GM18505 (cell line): ENCODE results near the gene WFDC6.

Experiments used
- ATAC-seq: cut with Tn5 transposase; IDR thresholded peaks from one replicate; pipeline ENCODE4 v1.9.1; 2021; ENCODE audit not compliant: unreplicated experiment
- POLR2A ChIP-seq: IDR thresholded peaks from 4 replicates; pipeline ENCODE4 v1.6.1; 2011; ENCODE audit warnings: borderline replicate concordance; ENCODE audit not compliant: insufficient read depth, insufficient read length; ENCODE audit errors: extremely low read depth

The WFDC6 gene

DNA sequence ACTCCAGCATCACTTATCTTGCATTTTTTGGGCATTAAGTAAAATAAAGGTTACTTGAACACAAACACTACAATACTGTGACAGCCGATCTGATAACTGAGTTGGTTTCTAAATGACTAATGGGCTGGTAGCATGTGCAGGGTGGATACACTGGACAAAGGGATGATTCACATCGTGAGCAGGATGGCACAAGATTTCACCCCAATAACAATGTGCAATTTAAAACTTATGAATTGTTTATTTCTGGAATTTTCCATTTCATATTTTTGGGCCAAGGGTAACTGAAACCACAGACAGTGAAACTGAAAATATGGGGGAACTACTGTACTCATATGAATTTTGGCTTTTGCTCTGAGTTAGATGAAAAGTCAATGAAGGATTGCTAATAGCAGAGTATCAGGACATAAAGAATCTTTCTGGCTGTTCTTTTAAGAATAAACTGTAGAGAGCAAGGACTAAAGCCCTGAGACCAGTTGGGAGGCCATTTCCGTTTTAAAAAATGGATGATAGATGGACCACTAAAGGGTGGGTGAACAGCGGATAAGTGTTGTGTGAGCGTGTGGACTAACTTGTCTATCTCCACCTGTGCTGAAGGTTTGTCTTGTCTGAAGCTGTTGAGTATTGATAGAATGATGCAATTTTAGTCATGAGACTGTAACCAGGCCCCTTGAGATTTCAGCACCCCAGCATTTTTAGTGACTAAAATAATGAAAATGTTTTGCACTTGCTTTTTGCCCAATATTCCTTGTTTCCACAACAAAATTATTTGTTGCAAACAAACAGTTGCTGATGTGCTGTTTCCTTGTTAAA lies 32.1 kb downstream of the WFDC6 start:
- no peak for TF ChIP-seq POLR2A
- ATAC-seq, result no peak

DNA sequence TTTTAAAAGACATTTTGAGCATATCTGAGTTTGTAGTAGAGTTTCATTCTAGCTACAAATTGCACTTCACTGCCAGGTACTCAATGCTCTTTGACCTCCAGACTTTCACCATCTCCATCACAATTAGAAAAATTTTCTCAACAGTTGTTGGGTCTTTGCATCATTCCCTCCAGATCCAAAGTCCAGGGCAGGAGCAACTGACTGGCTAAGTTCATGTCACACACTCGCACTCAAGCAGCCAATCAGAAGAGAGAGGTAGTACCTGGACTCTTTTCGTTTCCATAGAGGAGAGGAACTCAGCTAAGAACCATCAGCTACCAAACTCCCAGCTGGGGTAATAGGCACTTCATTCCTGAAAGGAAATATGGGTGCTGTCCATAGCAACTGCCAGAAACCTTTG lies 32.9 kb downstream of the WFDC6 start:
- ATAC-seq, result no peak
- no peak for TF ChIP-seq POLR2A

DNA sequence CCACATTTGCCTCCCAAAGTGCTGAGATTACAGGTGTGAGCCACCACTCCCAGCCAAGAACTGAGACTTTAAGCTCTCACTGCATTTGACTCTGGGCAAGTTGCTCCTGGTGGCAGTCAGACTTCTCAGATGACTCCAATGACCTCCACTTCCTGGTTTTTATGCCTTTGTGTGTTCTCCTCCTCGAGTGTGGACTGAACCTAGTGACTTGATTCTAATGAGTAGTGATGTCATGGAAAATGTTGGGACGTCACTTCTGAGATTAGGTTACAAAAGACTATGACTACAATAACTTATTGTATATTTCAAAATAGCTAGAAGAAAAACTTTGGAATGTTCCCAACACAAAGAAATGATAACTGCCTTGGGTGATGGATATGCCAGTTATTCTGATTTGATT lies 35.9 kb downstream of the WFDC6 start:
- no peak for TF ChIP-seq POLR2A
- no peak for ATAC-seq

DNA sequence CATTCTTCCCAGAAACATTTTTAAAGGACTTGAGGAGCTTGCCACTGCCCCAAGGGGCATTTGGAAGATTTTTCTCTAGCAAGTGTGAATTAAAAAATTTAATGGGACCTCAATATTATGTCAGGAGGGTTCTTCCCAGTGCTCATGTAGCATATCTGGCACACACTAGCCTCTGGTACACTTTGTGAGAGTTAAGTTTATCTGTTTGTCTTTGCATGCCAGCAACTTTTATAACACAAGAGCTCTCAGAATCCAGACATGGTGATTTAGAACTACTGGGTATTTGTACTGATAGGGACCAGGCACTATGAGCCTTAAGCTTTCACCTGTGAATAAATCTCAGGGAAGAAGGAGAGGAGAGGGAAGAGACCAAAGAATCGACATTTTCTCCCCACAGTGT lies 36.7 kb downstream of the WFDC6 start:
- no peak for ATAC-seq
- TF ChIP-seq POLR2A, result no peak

DNA sequence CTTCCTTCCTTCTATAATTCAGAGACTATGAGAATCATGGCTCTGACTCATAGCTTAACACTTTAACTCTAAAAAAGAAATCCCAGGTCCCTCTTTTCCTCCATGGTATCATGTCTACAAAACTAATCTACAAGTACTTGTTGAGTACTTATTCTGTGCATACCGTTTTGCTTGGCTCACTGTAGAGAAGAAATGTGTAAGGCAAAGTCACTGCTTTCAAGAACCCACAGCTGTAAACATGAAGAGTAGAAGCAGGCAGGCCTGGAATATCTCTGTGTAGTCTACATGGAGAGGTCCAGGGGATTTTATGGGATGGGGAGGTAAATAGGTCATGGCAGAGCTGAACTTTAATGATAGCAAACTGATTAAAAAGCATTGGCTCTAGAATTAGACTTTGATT lies 37.7 kb downstream of the WFDC6 start:
- no peak for TF ChIP-seq POLR2A
- ATAC-seq, result no peak

DNA sequence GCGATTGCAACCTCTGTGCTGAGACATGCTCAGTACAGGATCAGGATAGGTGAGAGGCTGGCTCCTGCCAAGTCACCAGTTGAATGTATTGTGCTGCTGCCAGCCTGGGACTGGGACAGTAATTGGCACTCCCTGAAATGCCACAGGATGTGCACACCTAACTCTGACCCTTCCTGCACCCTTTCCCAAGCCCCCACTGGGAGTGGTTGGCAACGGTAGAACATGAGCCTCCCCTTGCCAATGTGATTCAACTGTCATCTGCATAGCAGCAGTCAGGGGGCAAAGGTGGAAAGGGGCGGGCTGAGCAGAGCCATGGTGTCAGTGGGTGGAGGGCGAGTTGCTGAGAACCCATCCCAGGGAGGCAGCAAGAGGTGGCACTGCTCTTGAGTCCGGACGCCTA lies 39.3 kb downstream of the WFDC6 start:
- no peak for ATAC-seq
- no peak for TF ChIP-seq POLR2A

DNA sequence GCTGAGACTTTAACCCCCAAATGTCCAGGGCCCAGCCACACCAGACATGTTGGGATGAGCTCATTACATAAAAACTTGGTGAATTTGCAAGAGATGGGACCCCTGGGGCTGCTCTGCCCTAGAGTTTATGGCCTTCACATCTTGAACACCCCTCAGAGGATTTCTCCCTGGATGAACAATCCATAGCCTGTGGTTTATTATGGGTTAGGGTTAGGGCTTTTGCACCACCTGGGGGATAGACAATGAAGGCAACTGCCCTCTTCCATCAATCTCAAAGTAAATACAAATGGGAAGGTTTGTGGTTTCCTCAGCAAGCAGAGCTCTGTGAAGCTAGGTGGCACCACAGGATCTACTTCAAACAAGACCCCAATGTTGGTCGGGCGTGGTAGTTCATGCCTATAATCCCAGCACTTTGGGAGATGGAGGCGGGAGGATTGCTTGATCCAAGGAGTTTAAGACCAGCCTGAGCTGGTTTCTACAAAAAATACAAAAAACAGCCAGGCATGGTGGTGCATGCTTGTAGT lies 41.2 kb downstream of the WFDC6 start:
- TF ChIP-seq POLR2A, result no peak
- no peak for ATAC-seq

DNA sequence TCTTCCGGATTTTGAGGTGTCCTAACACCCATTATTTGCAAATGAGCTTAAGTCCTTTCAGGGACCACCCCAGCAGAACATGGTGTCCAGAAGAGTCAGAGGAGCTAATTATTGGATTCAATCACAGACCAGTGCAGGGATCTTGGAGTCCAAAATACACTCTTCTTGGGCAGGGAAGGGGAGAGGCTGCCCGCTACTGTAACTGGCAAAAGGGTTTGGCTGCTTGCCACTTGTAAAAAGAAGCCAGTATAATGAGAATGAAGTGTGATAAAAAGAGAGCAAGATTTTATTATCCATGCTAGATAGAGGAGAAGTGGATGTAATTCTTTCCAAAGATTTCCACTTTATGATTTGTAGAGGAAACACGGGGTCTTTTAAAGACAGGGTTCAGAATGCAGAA lies 43.1 kb downstream of the WFDC6 start:
- ATAC-seq, result no peak
- TF ChIP-seq POLR2A, result no peak

DNA sequence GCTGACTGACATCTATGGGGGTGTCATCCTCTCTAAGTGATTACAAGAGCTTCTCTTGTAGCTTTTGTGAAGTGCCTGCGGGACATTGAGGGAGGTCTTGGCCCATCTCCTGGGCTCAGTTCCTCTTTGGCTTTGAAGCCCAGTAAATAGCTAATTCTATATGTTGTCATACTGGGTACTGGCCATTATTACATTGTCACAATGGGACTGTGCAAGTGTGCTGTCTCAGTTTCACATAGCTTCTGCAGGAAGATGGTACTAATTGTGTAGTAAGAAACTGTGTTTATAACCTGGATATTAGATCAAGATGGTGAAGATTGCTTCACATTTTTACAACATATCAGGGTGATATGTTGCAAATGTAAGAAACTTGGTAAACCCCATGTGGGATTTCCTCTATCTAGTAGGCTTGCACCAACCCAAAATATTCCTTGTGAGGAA lies 43.8 kb downstream of the WFDC6 start:
- no peak for TF ChIP-seq POLR2A
- no peak for ATAC-seq

DNA sequence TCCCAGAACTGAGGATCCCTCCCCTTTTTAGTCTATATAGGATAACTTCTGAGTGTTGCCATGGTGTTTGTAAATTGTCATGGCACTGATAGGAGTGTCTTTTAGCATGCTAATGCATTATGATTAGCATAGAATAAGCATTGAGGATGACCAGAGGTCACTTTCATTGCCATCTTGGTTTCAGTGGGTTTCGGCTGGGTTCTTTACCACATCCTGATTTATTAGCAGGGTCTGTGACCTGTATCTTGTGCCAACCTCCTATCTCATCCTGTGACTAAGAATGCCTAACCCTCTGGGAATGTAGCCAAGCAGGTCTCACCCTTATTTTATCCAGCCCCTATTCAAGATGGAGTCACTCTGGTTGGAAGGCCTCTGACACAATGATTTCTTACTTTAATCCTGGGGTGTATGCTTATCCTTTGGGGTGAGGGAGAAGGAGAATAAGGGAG lies 50.2 kb downstream of the WFDC6 start:
- TF ChIP-seq POLR2A, result no peak
- ATAC-seq, result no peak

DNA sequence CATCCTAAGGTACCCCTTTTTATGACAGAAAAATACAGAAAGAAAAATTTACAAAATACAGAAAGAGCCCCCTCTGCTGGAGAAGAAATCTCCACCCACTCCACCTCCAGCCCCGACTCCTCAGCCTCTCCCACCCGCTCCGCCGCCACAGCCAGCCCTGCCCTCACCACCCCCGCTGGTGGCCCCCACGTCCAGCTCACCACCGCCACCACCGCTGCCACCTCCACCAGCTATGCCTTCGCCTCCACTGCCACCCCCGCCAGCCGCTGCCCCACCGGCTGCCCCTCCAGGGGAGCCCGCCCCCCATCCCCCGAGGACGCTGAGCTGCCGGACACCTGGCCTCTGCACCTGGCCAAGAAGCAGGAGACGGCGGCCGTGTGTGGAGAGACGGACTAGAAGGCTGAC lies 52.0 kb downstream of the WFDC6 start:
- no peak for ATAC-seq
- no peak for TF ChIP-seq POLR2A

DNA sequence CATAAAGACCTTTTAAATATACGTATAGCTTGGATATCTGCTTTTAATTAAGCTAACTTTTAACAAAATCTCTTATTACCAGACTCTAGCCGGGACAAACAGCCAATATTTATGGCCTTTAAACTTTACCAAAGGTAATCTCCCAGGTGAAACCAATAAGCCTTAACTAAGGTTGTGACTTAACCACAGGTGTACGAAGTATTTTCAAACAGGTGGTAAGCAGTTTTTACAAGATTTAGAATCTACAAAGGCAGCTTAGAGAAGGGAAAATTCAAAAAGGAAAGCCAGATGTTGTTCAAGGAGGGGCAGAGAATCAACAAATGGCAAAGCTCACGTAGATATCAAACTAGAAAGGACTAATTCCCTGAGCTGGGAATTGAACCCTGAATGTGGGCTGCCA lies 53.9 kb downstream of the WFDC6 start:
- ATAC-seq, result no peak
- no peak for TF ChIP-seq POLR2A

DNA sequence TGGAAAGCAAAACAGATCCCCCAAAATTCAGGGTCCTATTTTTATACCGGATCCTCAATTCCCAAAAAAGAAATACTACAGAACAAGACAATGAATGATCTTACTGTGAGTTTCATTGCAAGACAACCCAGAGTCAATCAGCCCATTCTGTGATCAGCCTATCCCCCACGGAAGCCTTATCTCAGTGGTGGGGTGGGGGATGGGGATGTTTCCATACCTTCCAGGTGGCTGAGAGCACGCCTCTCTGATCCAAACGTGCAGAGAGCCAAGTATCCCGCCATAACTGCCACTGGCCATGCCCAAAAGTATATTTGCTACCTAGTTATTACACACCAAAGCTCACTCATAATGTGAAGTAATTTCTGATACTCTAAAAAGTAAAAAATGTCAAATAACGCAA lies 54.6 kb downstream of the WFDC6 start:
- no peak for ATAC-seq

More for the DNA sequence above, 54.6 kb downstream of the WFDC6 start:
- TF ChIP-seq POLR2A, result no peak
